GM12892 (cell line): ENCODE results near the gene POU6F2.

Experiments used
- POLR2AphosphoS5 ChIP-seq: IDR thresholded peaks from 2 replicates; pipeline ENCODE4 v1.6.1; 2011; ENCODE audit warnings: low read depth, low read length, control low read depth
- TAF1 ChIP-seq: IDR thresholded peaks from 2 replicates; pipeline ENCODE4 v1.6.1; 2011; ENCODE audit warnings: low read depth, mild to moderate bottlenecking, control low read depth, low read length, borderline replicate concordance

GRCh38 chr7:39400836-39401235, 423.1 kb downstream of the POU6F2 start:
- TF ChIP-seq TAF1 (no peak), POLR2AphosphoS5 (no peak)
